Small intestine (tissue), 7 donors: ENCODE data around the gene COX14. TPM values are rescaled to one million over a fixed set of nuclear protein-coding genes. Genes with fewer than 3 reads are reported as not detected.

Experiments
- DNase-seq, 2 donors: peaks; one replicate each; pipeline versions ENCODE4 v3.0.0 to v3.0.0-alpha.2; 2013
- FAIRE-seq: peaks from 2 replicates; lab custom pipeline; 2012; peaks lifted over from hg19 to GRCh38; lab: Jason Lieb, UNC
- H3K27ac ChIP-seq, 3 donors: one replicate each; pipeline ENCODE4 v1.5.1; 2013; ENCODE audit warnings: low read length in 2 of 3, mild to moderate bottlenecking in 2 of 3, control low read depth in 1 of 3, inconsistent platforms in 1 of 3, low read depth in 1 of 3, moderate library complexity in 1 of 3
- H3K27me3 ChIP-seq, 3 donors: one replicate each; pipeline ENCODE4 v1.6.1; 2013; ENCODE audit warnings: low read length in 3 of 3, inconsistent platforms in 1 of 3; ENCODE audit not compliant: control insufficient read depth in 3 of 3, insufficient read depth in 3 of 3
- H3K36me3 ChIP-seq, 3 donors: one replicate each; pipeline ENCODE4 v1.6.1; 2013; ENCODE audit warnings: low read length in 3 of 3, inconsistent platforms in 1 of 3, low read depth in 1 of 3, mild to moderate bottlenecking in 1 of 3, moderate library complexity in 1 of 3; ENCODE audit not compliant: control insufficient read depth in 3 of 3, insufficient read depth in 2 of 3
- H3K4me1 ChIP-seq, 3 donors: one replicate each; pipeline ENCODE4 v1.6.1; 2013; ENCODE audit warnings: low read length in 2 of 3, inconsistent platforms in 1 of 3, low read depth in 1 of 3, mild to moderate bottlenecking in 1 of 3, moderate library complexity in 1 of 3; ENCODE audit not compliant: control insufficient read depth in 3 of 3, insufficient read depth in 2 of 3
- H3K4me3 ChIP-seq, 3 donors: one replicate each; pipeline ENCODE4 v1.5.1; 2013; ENCODE audit warnings: low read length in 3 of 3, control low read depth in 1 of 3, inconsistent platforms in 1 of 3, low read depth in 1 of 3, mild to moderate bottlenecking in 1 of 3, moderate library complexity in 1 of 3
- H3K9me3 ChIP-seq, 2 donors: one replicate each; pipeline ENCODE4 v1.6.1; 2013; ENCODE audit warnings: low read depth in 1 of 2, low read length in 1 of 2; ENCODE audit not compliant: control insufficient read depth in 2 of 2, insufficient read depth in 1 of 2
- WGBS, 3 donors: extraction: QIAGEN DNeasy Blood & Tissue Kit; methylation state at CpG; one replicate each; pipeline ENCODE4 v1.1.7; 2013; 5-methylcytosine and 5-hydroxymethylcytosine counted together
- polyA plus RNA-seq, 4 donors: library from polyadenylated mRNA; stranded (reverse) in 3 of 4; unstranded in 1 of 4; fragments of 200-250 nt in 3 of 4; fragments of 120-200 nt in 1 of 4; gene quantifications; one replicate each; pipeline versions ENCODE4 v1.2.1 to v1.2.3, GENCODE V29; 2013
- donor health status: healthy with polysubstance abuse.
- donor health status: control.
- donor health status: control.
- donor health status: Bipolar disorder and iron deficiency.
- donor health status: healthy.

COX14 gene
- polyA plus RNA-seq, 4 donors: 61.9 to 236 (median 158) TPM

DNA sequence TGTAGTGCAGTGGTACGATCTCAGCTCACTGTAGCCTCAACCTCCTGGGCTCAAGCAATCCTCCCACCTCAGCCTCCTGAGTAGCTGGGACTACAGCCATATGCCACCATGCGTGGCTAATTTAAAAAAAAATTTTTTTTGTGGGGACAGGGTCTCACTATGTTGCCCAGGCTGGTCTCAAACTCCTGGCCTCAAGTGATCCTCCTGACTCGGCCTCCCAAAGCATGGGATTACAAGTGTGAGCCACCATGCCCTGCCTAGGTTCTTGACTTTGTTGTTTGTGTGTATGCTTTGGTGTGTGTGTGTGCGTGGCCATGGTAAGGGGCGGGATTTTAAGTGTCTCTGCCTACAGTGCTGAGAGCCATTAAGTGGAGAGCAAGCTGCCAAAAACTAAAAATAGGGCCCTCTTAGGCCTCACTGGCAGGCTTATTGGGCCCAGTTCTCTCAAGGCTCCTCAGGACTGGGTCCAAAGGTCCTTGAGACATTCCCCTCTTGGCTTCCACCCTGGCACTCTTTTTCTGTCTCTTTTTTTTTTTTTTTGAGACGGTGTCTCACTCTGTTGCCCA, 5.1 kb downstream of the COX14 start:
- H3K36me3 ChIP-seq: peaks cover 0 to 60% (median 3%) of the 10 kb centered on the region in 3 donors
- H3K4me3 ChIP-seq: no peak overlapping the region
- H3K9me3 ChIP-seq: peaks cover 0 to 4% of the 10 kb centered on the region in 2 donors
- peaks cover 3 to 29% (median 6%) of the 10 kb centered on the region in 3 donors for H3K4me1 ChIP-seq
- no peaks in the 10 kb centered on the region for H3K27me3 ChIP-seq
- FAIRE-seq: no peak
- 65 to 73% (median 70%) methylated on average over 6 of the region's 6 CpGs for WGBS, 3 donors
- peak in 1 of 2 donors; percentile 15 for DNase-seq
- no peak overlapping the region for H3K27ac ChIP-seq

DNA sequence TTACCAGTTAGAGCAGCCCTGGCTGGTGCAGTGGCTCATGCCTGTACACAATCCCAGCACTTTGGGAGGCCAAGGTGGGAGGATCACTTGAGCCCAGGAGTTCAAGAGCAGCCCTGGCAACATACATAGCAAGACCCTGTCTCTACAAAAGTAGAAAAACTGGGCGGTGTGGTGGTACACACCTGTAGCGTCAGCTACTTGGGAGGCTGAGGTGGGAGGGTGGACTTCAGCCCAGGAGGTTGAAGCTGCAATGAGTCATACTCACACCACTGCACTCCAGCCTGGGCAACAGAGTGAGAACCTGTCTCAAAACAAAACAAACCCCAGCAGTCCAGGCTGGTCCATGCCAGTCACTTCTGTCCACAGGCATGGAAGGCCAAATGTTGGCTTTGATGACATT, 7.4 kb downstream of the COX14 start:
- peak in 1 of 2 donors; percentile 40 for DNase-seq
- no peak overlapping the region for H3K27ac ChIP-seq
- no peak overlapping the region for H3K4me3 ChIP-seq
- no peak for FAIRE-seq
- H3K9me3 ChIP-seq: peaks cover 0 to 4% of the 10 kb centered on the region in 2 donors
- no peaks in the 10 kb centered on the region for H3K27me3 ChIP-seq
- H3K36me3 ChIP-seq: peaks cover 3 to 65% (median 7%) of the 10 kb centered on the region in 3 donors
- 86 to 97% (median 89%) methylated on average over 2 of the region's 2 CpGs for WGBS, 3 donors
- H3K4me1 ChIP-seq: peaks cover 3 to 17% (median 3%) of the 10 kb centered on the region in 3 donors

DNA sequence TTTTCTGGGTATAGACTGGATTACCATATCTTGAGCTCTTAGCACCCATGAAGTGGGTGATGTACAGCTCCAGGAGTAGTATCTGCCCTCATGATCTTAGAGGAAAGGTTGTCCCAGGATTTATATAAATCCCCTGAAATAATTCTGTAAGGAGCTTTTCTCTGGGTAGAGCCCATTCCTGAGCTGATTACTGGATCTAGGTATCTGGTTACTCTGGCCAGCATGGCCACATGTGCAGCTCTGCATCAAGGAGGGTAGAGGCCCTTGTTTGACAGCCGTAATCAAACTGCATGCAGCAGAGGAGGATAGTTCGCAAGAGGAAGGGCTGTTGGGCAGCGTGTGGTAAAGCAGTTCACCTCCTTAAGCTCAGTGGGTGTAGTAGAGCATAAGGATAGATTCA, 8.5 kb downstream of the COX14 start:
- DNase-seq: no peak
- Histone ChIP-seq H3K27ac (no peak overlapping the region), H3K36me3 (peaks cover 3 to 60% (median 7%) of the 10 kb centered on the region in 3 donors), H3K4me1 (peaks cover 3 to 17% (median 7%) of the 10 kb centered on the region in 3 donors), H3K4me3 (no peak overlapping the region), H3K27me3 (no peaks in the 10 kb centered on the region), H3K9me3 (peaks cover 0 to 4% of the 10 kb centered on the region in 2 donors)
- FAIRE-seq: no peak
- 77 to 88% (median 80%) methylated on average over 3 of the region's 3 CpGs for WGBS, 3 donors

DNA sequence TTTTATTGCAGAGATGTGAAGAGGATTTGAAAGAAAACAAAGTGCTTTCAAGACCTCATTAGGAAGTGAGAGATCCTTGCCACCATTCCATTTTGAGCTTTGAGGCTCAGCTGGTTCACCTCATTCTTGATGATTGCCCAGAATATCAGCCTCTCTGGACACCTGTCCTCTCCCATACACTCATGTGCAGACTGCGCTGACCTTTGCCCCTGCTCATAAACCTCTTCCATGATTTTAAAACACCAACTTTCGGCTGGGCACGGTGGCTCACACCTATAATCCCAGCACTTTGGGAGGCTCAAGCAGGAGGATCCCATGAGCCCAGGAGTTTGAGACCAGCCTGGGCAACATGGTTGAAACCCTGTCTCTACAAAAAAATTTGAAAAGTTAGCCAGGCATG, 8.9 kb downstream of the COX14 start:
- Histone ChIP-seq H3K4me3 (no peak overlapping the region), H3K4me1 (peaks cover 3 to 17% (median 7%) of the 10 kb centered on the region in 3 donors), H3K27ac (peak overlapping the region in 1 of 3 donors; percentile 38), H3K27me3 (no peaks in the 10 kb centered on the region), H3K9me3 (peaks cover 0 to 4% of the 10 kb centered on the region in 2 donors), H3K36me3 (peaks cover 5 to 56% (median 7%) of the 10 kb centered on the region in 3 donors)
- 29 to 65% (median 38%) methylated on average over 3 of the region's 3 CpGs for WGBS, 3 donors
- no peak for FAIRE-seq
- peak in 1 of 2 donors; percentile 55 for DNase-seq

DNA sequence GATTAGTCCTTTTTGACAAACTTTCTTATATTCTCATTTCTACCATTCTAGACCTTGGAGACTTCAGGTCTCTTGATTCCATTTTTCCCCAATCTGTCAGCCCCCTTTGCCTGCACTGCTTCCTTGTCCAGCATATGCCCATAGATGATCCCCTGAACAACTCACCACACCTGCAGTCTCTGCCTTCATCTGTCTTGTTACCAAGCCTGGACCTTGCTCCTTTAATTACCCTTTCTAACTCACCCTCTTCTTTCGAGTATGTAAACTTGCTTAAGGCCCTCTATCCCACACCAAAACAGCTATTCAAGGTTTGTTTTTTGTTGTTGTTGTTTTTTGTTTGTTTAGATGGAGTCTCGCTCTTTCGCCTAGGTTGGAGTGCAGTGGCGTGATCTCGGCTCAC, 9.6 kb downstream of the COX14 start:
- Histone ChIP-seq H3K4me3 (no peak overlapping the region), H3K9me3 (peaks cover 0 to 4% of the 10 kb centered on the region in 2 donors), H3K27ac (no peak overlapping the region), H3K4me1 (peaks cover 3 to 17% (median 7%) of the 10 kb centered on the region in 3 donors), H3K36me3 (peaks cover 5 to 51% (median 7%) of the 10 kb centered on the region in 3 donors), H3K27me3 (no peaks in the 10 kb centered on the region)
- peak; percentile 63 to 74 for DNase-seq
- no peak for FAIRE-seq
- WGBS, 3 donors: 51 to 87% (median 54%) methylated on average over 5 of the region's 5 CpGs

DNA sequence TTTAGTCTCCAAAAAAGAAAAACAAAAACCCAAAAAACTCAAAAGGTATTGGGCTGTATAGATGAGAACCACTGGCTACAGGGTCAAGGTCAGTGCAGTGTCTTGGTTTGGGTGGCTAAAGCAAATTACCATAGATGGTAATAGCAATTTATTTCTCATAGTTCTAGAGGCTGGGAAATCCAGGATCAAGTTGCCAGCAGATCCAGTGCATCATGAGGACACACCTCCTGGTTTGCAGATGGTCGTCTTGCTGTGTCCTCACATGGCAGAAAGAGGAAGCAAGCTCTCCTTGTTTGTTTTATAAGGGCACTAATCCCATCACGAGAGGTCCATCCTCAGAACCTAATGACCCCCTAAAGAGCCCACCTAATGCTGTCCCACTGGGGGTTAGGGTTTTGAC, 11.2 kb downstream of the COX14 start:
- whole genome bisulfite sequencing, 3 donors: 64 to 78% (median 74%) methylated on average over 2 of the region's 2 CpGs
- DNase-seq: no peak
- Histone ChIP-seq H3K36me3 (peaks cover 5 to 49% (median 9%) of the 10 kb centered on the region in 3 donors), H3K4me1 (peaks cover 3 to 15% (median 4%) of the 10 kb centered on the region in 3 donors), H3K27ac (no peak overlapping the region), H3K4me3 (no peak overlapping the region), H3K9me3 (peaks cover 0 to 4% of the 10 kb centered on the region in 2 donors), H3K27me3 (no peaks in the 10 kb centered on the region)
- FAIRE-seq: no peak

DNA sequence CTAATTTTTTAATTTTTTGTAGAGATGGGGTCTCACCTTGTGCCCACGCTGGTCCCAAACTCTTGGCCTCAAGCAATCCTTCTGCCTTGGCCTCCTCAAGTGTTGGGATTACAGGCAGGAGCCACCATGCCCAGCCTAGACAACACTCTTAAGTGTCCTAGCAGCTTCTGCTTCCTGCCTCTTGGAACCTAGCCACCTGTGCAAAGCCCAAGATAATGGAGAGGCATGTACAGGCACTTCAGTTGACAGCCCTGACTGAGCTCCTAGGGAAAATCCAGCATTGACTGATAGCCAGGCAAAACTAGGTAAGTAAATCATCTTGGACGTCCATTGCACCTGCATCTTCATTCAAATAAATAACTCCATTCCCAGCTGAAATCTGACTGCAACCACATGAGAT, 15.5 kb downstream of the COX14 start:
- Histone ChIP-seq H3K36me3 (peaks cover 8 to 41% (median 11%) of the 10 kb centered on the region in 3 donors), H3K4me1 (peaks cover 0 to 4% (median 0%) of the 10 kb centered on the region in 3 donors), H3K4me3 (no peak overlapping the region), H3K27me3 (no peaks in the 10 kb centered on the region), H3K9me3 (no peaks in the 10 kb centered on the region), H3K27ac (no peak overlapping the region)
- FAIRE-seq (no peak), DNase-seq (no peak)
- 72 to 83% (median 78%) methylated on average over 2 of the region's 2 CpGs for WGBS, 3 donors

DNA sequence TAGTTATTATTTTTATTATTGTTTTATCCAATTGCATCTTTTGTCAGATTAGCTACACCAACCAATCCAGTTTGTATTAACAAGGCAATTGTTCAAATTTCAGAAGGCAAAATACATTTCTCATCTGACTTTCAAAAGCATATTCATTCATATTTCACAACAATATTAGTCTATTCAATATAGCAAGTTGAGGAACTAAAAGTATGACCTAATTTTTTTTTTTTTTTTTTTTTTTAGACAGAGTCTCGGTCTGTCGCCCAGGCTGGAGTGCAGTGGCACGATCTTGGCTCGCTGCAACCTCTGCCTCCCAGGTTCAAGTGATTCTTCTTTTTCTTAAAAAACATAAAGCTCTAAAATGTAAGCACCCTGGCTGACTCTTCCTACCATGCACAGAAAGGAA, 17.3 kb downstream of the COX14 start:
- H3K4me1 ChIP-seq: peaks cover 0 to 4% (median 0%) of the 10 kb centered on the region in 3 donors
- peaks cover 5 to 37% (median 14%) of the 10 kb centered on the region in 3 donors for H3K36me3 ChIP-seq
- DNase-seq (no peak), FAIRE-seq (no peak)
- H3K27ac ChIP-seq: no peak overlapping the region
- no peaks in the 10 kb centered on the region for H3K27me3 ChIP-seq
- 88 to 100% (median 90%) methylated on average over 4 of the region's 4 CpGs for WGBS, 3 donors
- H3K4me3 ChIP-seq: no peak overlapping the region
- no peaks in the 10 kb centered on the region for H3K9me3 ChIP-seq
